Esophagus squamous epithelium (tissue), 5 donors: Measurements from ENCODE around the gene ABHD13. TPM values are rescaled to one million over a fixed set of nuclear protein-coding genes. Genes with fewer than 3 reads are reported as not detected.
A peak's percentile ranks its signal among the peaks of the same experiment; 100 is the strongest.
"Not testable (repeated sequence)": the region's sequence is repeated elsewhere in the genome, so short reads cannot be mapped to it uniquely, and the experiment has no call there.

ENCODE experiments used
- DNase-seq: peaks from one replicate; lab custom pipeline; 2025; lab: John Stamatoyannopoulos, UW
- H3K27ac ChIP-seq, 4 donors: fragments of 200-600 bp; sonication (generic); one replicate each; pipeline ENCODE4 v1.5.1; 2016 to 2019; ENCODE audit warnings: mild to moderate bottlenecking in 1 of 4
- H3K27me3 ChIP-seq, 4 donors: fragments of 200-600 bp; sonication (generic); 1 replicate in 3 of 4; 2 replicates in 1 of 4; pipeline versions ENCODE4 v1.5.1 to v1.6.0; 2017 to 2021; ENCODE audit warnings: antibody characterized with exemption in 1 of 4
- H3K36me3 ChIP-seq, 3 donors: fragments of 200-600 bp; sonication (generic); one replicate each; pipeline ENCODE4 v1.5.1; 2016 to 2019
- H3K4me1 ChIP-seq, 3 donors: fragments of 200-600 bp; sonication (generic); one replicate each; pipeline ENCODE4 v1.5.1; 2017 to 2019
- H3K4me3 ChIP-seq, 4 donors: fragments of 200-600 bp; sonication (generic); 1 replicate in 3 of 4; 2 replicates in 1 of 4; pipeline ENCODE4 v1.5.1; 2016 to 2019; ENCODE audit warnings: mild to moderate bottlenecking in 2 of 4, moderate library complexity in 1 of 4
- H3K9me3 ChIP-seq, 3 donors: fragments of 200-600 bp; sonication (generic); one replicate each; pipeline ENCODE4 v1.5.1; 2016 to 2019
- CTCF ChIP-seq, 6 experiments: fragments of 450-650 bp in 4 of 6; fragments of 200-600 bp in 2 of 6; sonication (generic) in 2 of 6; IDR thresholded peaks; one replicate each; pipeline ENCODE4 v1.5.1; 2016 to 2019; ENCODE audit warnings: antibody characterized with exemption in 6 of 6, mild to moderate bottlenecking in 4 of 6, moderate library complexity in 4 of 6
- POLR2A ChIP-seq, 4 donors: fragments of 450-650 bp; IDR thresholded peaks; one replicate each; pipeline ENCODE4 v1.6.1; 2017; ENCODE audit warnings: antibody characterized with exemption in 4 of 4, mild to moderate bottlenecking in 4 of 4, moderate library complexity in 3 of 4
- WGBS, 2 donors: methylation state at CpG; one replicate each; pipeline ENCODE4 v1.1.5; 2018; 5-methylcytosine and 5-hydroxymethylcytosine counted together
- intact Hi-C: fragments of 100-400 bp; cut with DNase I; formaldehyde crosslinking; loops from one replicate; pipeline ENCODE4 v1.15.0; 2022
- total RNA-seq, 4 donors: library from RNA; depleted of rRNA; stranded (reverse); fragments of >200 nt; gene quantifications; one replicate each; pipeline ENCODE4 v1.1.0, GENCODE V29; 2016
- donor health status: DM: yes; HTN: yes; CAD: no.

ABHD13 gene
- total RNA-seq, 4 donors from 2014 or later = 6.8 to 12.2 (median 8.4) TPM

- no peak for DNase-seq
- intact Hi-C loops = no loop called here
- no peaks in the 10 kb centered on the region for H3K9me3 ChIP-seq
- no peaks in the 10 kb centered on the region for H3K27me3 ChIP-seq
- TF ChIP-seq CTCF (IDR thresholded peaks at IDR 0.05) = no peak
- no peak for TF ChIP-seq POLR2A (IDR thresholded peaks at IDR 0.05)
- no peak overlapping the region for H3K4me3 ChIP-seq
- H3K36me3 ChIP-seq = no peaks in the 10 kb centered on the region
- H3K4me1 ChIP-seq = no peaks in the 10 kb centered on the region
- H3K27ac ChIP-seq = no peak overlapping the region
- 68 to 75% methylated on average over 2 of the region's 2 CpGs for WGBS, 2 donors
Observed at GRCh38 chr13:108257248-108257647, 39.1 kb downstream of the ABHD13 start.

GRCh38 chr13:108263621-108264355, 45.6 kb downstream of the ABHD13 start:
- no peak overlapping the region for H3K4me3 ChIP-seq
- no peaks in the 10 kb centered on the region for H3K9me3 ChIP-seq
- TF ChIP-seq POLR2A (IDR thresholded peaks at IDR 0.05) (no peak), CTCF (IDR thresholded peaks at IDR 0.05) (no peak)
- no peak overlapping the region for H3K27ac ChIP-seq
- H3K27me3 ChIP-seq = no peaks in the 10 kb centered on the region
- 88% methylated on average over 9 of the region's 9 CpGs for WGBS, 2 donors
- DNase-seq = no peak
- H3K4me1 ChIP-seq = no peaks in the 10 kb centered on the region
- intact Hi-C loops = no loop called here
- H3K36me3 ChIP-seq = no peaks in the 10 kb centered on the region

DNA sequence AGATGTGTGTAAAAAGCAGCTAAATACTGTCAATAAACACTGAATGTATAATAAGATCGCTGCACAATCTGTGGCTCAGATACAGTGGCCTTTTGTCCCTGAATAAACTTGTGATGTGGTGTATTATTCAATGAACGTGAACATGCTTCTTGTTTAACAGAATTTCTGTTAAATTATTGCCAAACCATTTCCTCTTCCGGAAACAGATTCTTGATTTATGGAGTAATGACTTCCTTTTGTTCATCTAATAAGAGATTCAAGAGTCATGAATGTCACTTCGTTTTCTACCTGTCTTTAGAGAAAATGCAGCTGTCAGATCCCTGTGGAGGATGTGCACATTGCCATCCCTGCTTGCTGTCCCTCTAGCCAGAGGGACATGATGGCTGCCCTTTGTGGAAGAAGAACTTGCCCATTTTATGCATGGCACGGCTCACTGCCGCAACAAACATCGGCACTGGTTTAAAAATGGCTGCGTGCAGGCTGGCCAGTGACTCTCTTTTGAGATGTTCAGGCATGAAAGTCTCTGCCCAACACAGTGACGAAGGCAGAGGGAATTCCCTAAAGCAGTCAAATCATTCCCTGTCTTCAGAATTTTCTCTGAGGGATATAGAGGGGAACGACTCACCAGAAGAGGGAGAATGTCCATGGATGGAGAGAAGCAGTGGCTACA, 48.3 kb downstream of the ABHD13 start:
- DNase-seq = no peak
- TF ChIP-seq CTCF (IDR thresholded peaks at IDR 0.05) (no peak), POLR2A (IDR thresholded peaks at IDR 0.05) (no peak)
- Histone ChIP-seq H3K36me3 (no peaks in the 10 kb centered on the region), H3K4me1 (peaks cover 0 to 20% (median 0%) of the 10 kb centered on the region in 3 donors), H3K4me3 (no peak overlapping the region), H3K27me3 (no peaks in the 10 kb centered on the region), H3K9me3 (no peaks in the 10 kb centered on the region), H3K27ac (peak overlapping the region in 1 of 4 donors; percentile 61)
- intact Hi-C loops = no loop called here
- 59 to 61% methylated on average over 10 of the region's 10 CpGs for WGBS, 2 donors

- no peak for DNase-seq
- intact Hi-C loops = no loop called here
- WGBS, 2 donors = 78 to 81% methylated on average over 4 of the region's 4 CpGs
- no peaks in the 10 kb centered on the region for H3K36me3 ChIP-seq
- no peaks in the 10 kb centered on the region for H3K27me3 ChIP-seq
- H3K4me1 ChIP-seq = peaks cover 0 to 20% (median 0%) of the 10 kb centered on the region in 3 donors
- H3K9me3 ChIP-seq = no peaks in the 10 kb centered on the region
- TF ChIP-seq CTCF (IDR thresholded peaks at IDR 0.05) (no peak), POLR2A (IDR thresholded peaks at IDR 0.05) (no peak)
- no peak overlapping the region for H3K27ac ChIP-seq
- no peak overlapping the region for H3K4me3 ChIP-seq
Observed at GRCh38 chr13:108267347-108267746, 49.2 kb downstream of the ABHD13 start.

- H3K4me1 ChIP-seq = peaks cover 0 to 20% (median 0%) of the 10 kb centered on the region in 3 donors
- H3K27me3 ChIP-seq, DNase-seq, H3K36me3 ChIP-seq, H3K4me3 ChIP-seq, intact Hi-C loops, H3K27ac ChIP-seq, H3K9me3 ChIP-seq: not testable (repeated sequence)
- 80 to 95% methylated on average over 3 of the region's 3 CpGs for WGBS, 2 donors
Observed at GRCh38 chr13:108267855-108268254, 49.7 kb downstream of the ABHD13 start.
